SK-N-SH treated with all-trans-retinoic acid at 6 μM for 48 hours (cell line): ENCODE results near the gene CCT2.

Source experiments
- ARNTL ChIP-seq: fragments of 450-650 bp; formaldehyde crosslinking; IDR thresholded peaks from 2 replicates; pipeline ENCODE4 v1.5.0; 2020; ENCODE audit warnings: low read depth, mild to moderate bottlenecking, moderate library complexity, borderline replicate concordance
- PPARA ChIP-seq: fragments of 250-450 bp; sonication (Bioruptor Pico); IDR thresholded peaks from 2 replicates; pipeline ENCODE4 v1.5.0; 2020; ENCODE audit warnings: mild to moderate bottlenecking, borderline replicate concordance
- SNAI2 ChIP-seq: fragments of 250-450 bp; sonication (Bioruptor Pico); IDR thresholded peaks from 2 replicates; pipeline ENCODE4 v1.5.0; 2020; ENCODE audit warnings: mild to moderate bottlenecking, moderate library complexity
- TCF4 ChIP-seq: fragments of 250-450 bp; sonication (Bioruptor Pico); IDR thresholded peaks from 2 replicates; pipeline ENCODE4 v1.8.0; 2021; ENCODE audit warnings: mild to moderate bottlenecking, moderate library complexity, borderline replicate concordance

- TF ChIP-seq ARNTL (no peak), PPARA (CRISPR knock-in tag) (no peak), TCF4 (CRISPR knock-in tag) (no peak), SNAI2 (no peak)
Observed at GRCh38 chr12:69546693-69547438, 38.4 kb upstream of the CCT2 start.
